NCI-H2029 (cell line): ENCODE results near the gene PNPLA7.
A peak's percentile ranks its signal among the peaks of the same experiment; 100 is the strongest.
"Not testable (repeated sequence)": the region's sequence is repeated elsewhere in the genome, so short reads cannot be mapped to it uniquely, and the experiment has no call there.

Source experiments
- DNase-seq: peaks from one replicate; lab custom pipeline; 2025; lab: John Stamatoyannopoulos, UW

PNPLA7 gene

DNA sequence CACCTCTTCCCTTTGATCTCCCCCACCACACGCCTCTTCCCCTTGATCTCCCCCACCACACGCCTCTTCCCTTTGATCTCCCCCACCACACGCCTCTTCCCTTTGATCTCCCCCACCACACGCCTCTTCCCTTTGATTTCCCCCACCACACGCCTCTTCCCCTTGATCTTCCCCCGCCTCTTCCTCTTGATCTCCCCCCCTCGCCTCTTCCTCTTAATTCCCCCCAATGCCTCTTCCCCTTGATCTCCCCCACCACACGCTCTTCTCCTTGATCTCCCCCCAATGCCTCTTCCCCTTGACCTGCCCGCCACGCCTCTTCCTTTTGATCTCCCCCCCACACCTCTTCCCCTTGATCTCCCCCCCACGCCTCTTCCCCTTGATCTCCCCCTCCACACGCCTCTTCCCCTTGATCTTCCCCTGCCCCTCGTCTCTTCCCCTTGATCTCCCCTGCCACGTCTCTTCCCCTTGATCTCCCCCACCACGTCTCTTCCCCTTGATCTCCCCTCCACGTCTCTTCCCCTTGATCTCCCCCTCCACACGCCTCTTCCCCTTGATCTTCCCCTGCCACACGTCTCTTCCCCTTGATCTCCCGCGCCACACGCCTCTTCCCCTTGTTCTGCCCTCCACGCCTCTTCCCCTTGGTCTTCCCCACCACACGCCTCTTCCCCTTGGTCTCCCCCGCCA, 99.5 kb downstream of the PNPLA7 start:
- not testable (repeated sequence) for DNase-seq

DNA sequence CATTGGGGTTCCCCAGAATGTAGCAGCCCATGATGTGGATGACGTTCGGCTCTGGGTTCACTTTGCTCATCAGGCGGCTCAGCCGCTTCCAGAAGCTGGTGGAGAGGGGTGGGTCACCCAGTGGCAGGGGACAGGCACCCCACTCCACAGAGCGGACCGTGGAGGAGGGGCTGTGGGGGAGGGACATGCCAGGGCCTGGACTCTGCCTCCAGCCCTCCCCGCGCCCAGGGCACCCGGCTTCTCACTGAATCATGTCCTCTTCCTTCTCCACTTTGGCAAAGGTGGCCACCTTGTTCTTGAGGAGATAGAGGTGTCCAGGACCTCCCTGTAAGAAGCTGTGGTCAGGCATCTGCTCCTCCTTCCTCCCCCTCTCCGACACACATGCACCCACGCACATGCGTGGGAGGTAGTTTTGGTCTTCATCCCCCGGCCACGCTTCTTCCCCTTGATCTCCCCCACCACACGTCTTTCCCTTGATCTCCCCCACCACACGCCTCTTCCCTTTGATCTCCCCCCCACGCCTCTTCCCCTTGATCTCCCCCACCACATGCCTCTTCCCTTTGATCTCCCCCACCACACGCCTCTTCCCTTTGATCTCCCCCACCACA, 100.2 kb downstream of the PNPLA7 start:
- DNase-seq: no peak

DNA sequence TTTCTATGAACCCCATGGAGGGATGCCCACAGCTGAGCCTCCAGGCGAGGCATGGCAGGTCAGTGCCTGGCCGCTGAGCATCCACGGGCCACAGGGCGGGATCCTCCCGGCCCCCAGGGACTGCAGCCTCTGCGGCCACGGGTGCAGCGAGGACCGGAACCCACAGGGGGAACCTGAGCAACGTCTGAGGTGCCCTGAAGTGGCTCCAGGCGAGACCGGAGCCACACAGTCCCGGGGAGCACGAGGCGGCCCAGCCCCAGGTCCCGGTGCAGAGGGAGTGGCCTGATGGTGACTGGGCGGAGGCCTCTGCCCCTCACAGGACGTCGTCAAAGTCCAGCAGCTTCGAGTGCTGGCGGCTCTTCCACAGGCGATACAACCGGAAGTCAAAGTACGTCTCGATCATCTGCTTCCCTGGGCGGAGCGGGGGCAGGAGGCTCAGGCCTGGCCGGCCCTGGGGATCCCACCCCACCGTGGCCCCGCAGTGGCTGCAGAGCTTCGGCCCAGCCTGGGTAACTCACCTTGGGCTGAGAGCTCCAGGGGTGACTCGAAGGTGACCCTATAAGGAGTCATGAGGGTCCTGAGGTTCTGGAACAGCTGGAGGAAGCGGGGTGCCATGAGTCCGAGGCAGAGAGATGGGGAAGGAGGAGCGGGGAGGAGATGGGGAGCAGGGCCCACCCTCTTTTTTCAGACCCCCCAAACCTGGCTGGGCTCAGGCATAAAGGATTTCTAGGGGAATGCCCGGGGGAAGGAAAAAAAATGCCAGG, 100.9 kb downstream of the PNPLA7 start:
- DNase-seq: no peak

DNA sequence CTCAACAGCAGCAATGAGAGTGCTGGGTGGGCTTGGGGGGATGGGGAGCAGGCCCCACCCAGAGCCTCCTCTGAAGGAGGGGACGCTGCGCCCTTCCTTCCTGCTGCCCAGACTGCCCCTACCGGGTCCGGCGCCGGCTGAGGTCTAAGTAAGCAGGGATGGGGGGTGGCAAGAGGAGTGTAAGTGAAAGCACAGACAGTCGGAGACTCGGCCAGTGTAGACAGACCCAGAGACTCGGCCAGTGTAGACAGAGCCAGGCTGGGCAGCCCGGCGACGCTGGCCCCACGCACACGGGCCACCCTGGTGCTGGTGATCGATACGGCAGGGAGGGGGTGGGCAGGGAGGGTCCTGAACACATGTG, 101.6 kb downstream of the PNPLA7 start:
- DNase-seq: no peak

DNA sequence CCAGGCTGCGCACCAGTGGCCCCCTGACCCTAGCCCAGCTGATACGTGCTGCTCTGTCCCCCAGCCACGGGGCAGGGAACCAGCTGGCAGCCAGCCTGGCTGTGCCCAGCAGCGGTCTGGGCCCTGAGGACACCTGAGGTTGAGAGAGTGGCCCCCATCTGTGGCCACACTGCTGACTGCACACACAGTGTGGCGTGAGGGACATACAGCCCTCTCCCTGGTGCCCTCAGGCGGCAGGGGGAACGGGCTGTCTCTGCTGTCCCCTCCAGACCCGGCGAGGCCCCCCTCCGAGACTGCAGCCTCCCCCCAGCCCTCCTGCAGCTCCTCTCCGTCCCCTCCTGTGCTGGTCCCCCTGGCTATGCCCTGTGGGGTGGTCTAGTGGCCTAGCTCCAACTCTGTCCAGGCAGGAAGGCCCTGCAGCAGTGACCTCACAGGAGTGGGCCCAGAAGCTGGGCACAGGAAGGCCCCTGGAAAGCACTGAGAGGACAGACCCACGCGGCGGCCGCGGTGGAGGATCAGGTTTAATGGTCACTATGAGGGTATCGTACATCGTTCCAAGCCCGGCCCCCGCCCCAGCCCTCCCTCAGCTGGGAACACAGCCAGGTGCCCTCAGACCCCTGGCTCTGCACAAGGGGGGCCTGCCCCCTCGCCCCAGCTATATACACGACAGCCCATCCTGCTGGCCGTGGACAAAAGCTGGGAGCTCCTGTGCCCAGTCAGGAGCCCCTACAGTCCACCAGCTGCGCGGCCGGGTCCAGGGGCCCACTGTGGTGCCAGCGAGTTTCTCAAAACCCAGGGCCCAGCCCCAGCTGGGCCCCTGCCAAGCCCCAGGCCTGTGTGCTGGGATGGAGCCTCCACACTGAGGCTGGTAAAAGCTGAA, 102.2 kb downstream of the PNPLA7 start:
- no peak for DNase-seq

DNA sequence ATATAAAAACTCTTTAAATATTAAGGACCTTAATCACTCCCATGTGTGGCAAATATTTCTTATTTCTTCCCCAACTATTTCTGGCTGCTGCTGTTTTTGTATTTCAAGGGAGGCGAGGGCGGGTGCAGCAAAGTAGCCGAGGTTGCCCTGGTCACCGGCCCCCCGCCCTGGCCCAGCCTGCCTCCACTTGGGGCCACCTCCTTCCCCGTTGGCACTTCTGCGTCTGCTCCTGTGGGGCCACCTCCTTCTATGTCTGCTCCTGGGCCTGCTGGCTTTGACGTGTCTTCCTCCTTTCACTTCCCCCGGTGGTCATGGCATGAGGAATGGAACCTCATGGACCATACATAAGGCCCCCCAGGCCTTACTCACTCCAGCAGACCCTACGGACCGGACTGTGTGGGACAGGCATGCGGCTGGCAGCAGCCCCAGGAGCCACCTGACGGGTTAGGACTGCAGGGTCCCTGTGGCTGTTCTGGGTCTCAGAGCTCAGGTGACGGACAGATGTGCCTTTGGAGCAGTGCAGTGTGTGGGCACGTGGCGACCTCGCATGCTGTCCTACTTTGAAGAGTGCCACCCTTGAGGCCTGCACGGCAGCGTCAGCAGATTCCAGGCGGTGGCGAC, 103.2 kb downstream of the PNPLA7 start:
- DNase-seq: no peak

DNA sequence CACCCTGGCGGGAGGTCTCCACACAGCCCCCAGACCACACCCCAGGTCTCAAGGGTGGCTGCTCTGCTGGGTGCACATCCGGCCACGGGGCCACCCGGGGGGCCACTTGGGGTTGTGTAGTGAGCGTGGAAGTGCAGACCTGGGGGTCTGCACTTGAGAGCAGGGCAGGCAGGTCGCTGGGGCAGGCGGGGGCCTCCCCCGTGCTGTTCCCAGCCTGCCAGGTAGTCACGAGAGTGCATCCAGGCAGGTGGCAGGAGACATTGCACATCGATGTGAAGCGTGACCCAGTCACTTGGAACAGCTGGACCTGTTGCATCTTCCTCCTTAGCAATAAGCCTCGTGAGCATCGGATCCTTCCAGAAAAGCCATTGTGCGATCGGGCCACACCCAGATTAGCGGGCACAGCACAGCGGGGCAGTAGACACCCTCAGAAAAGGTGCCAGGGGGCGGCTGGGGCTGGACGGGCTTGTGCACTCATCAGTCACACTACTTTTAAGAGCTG, 104.2 kb downstream of the PNPLA7 start:
- no peak for DNase-seq

DNA sequence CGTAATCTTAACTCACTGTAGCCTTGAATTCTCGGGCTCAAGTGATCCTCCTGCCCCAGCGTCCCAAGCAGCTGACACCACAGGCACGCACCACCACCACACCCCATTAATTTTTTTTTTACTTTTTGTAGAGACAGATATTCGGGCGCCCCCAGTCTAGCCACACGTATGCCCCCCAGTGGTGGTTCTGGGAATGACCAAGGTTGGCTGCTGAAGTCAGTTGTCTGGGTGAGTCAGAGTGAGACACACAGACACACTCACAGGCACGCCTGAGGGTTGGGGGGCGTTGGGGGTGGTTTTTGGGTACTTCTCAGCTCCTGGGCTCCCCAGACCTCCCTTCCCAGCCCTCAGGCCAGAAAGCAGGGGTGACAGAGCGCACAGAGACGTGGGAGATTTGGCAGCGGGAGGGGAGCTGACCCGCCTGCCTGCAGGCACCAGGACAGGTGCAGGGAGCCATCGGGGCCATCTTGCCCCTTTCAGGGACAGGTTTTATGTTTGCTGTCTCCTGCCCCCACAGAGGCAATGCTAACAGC, 104.9 kb downstream of the PNPLA7 start:
- peak; percentile 39 for DNase-seq

DNA sequence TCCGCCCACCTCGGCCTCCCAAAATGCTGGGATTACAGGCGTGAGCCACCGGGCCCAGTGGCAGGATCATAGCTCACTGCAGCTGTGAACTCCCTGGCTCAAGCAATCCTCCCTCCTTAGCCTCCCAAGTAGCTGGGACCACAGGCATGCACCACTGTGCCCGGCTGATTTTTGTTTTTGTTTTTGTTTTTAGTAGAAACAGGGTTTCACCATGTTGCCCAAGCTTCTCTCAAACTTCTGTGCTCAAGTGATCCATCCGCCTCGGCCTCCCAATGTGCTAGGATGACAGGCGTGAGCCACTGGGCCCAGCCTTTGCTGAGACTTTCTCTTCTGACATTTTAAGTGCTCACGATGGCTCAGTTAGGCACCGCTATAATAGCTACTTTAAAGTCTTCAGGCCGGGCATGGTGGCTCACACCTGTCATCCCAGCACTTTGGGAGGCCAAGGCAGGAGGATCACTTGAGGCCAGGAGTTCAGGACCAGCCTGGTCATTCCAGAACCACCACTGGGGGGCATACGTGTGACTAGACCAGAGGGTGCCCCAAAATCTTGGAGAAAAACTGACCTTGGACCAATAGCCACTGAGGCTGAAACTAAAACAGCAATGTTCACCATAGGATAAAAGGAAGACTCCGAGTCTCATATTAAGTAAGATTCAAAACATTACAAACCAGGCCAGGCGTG, 106.0 kb downstream of the PNPLA7 start:
- DNase-seq: no peak

DNA sequence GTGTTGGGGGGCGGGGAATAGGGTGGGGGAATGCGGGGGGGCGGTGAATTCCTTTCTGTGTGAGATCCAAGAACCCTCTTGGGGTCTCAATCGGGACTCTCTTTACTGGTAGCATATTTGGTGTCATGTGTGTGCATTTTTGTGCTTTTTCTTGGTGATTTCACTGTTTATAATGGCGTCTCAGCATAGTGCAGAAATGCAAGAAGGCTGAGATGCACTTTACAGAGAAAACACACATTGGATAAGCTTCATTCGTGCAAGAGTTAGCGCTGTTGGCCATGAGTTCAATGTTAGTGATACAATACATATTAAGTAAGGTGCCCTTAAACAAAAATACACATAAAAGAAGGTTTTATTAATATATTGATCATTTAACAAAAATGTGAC, 108.3 kb downstream of the PNPLA7 start:
- DNase-seq: no peak

DNA sequence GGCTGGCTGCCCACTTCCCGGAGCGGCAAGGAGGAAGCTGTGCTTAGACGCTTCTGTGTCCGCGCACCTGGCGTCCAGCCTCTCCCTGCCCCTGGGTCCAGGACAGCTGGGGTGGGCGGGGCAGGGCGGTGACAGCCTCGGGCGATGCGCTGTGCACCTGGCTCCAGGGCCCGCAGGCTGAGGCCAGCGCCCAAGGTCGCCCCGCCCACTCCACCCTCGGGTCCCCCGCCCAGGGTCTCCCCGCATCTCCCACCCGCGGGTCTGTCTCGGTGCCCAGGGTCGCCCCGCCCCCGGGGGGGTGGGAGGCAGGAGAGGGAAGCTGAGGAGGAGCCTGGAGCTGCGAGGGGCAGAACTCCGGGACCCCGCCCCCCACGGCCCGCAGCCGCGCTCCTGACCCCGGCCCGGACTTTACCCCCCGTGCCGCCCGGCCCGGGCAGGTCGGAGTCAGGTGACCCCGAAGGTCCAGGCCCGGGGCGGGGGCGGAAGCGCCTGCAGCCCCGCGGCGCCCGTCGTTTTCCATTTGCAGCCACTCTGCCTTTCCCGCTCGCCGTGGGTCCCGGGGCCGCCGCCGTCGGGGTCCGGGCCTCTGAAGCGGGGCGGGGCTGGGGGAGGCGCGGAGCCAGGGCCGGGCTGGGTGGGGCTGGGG, 108.8 kb downstream of the PNPLA7 start, which contains the start of gene ENTPD8:
TSS of gene ENTPD8 (minus strand) at position 69 of the 646 bp plus-strand sequence. CDS start 3,072 bp downstream, outside the sequence.
- DNase-seq: peak; percentile 85

DNA sequence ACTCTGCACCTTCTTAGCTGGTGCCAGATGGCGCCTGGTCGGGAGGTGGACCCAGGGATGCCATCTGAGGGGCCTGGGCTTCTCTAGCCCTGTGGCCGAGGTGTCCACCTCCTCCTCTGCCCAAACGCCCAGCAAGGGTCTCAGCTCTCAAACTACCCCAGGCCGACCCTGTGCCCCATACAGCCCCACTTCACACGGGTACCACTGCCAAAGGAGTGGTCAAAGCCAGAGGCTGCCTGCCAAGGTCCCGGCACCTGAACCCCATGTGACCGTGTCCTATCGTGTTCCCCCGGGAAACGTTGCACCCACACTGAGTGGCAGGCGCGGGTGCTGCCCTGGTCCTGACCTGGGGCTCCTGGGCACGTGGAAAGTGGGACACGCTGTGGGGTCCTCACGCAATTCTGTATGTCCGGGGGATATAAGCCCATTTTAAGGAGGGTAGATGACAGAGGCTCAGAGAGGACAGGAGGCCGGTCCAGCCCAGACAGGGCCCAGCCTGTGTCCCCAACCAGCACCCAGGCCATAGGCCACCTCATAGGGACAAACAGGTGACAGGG, 111.0 kb downstream of the PNPLA7 start:
- no peak for DNase-seq

DNA sequence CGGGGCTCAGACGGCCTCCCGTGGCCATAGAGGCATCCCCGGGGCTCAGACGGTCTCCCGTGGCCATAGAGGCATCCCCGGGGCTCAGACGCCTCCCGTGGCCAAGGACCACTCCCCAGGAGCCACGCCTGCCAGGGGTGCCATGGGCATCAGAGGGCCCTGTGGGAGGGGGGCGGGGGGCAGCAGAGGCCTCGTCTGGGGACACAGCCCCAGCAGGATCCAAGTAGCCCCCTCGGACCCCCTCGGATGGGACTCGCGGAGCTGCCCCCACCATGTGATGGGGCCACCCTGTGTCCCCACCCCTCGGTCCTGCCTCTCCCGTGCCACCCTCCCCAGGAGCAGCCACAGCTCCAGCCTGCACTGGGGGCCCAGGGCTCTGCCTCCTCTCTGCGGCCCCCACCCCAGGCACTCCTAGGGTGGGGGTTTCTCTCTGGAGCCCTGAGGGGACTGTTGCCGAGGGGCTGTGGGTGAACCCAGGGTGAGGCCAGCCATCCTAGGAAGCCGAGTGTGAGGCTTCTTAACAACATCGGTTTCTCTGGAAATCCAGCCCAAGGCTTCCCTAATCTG, 111.5 kb downstream of the PNPLA7 start:
- DNase-seq: no peak

DNA sequence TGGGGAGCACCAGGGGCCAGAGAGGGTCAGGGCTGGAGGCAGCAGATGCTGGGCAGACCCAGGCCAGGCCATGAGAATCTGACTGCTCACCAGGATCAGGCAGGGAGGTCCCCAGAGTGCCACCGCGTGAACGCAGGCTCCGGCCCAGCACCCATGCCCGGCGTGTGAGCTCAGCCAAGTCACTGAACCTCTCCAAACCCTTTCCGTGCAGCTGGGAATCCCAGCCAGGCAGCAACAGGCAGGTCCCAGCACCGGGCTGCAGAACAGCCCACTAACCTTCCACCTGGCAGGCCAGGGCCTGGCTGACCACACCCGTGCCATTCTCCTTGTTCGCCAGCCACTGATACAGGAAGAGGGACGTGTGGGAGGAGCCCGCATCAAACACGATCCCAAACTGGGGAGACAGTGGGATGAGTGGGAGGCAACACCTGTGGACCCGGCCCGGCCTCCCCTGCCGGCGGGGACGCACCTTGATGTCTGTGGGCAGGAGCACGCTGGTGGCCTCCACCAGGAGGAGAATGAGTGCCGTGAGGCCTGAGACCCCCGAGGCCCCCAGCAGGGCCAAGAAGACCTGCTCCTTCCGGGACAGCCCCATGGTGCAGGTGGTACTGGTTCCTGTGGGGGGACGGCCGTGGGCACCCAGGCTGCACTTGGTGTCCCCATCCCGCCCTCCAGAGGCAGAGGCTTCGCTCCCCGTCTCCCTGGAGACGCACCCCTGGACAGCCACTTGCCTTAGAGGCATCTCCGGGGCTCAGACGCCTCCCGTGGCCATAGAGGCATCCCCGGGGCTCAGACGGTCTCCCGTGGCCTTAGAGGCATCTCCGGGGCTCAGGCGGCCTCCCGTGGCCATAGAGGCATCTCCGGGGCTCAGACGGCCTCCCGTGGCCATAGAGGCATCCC, 112.3 kb downstream of the PNPLA7 start:
- DNase-seq: no peak

DNA sequence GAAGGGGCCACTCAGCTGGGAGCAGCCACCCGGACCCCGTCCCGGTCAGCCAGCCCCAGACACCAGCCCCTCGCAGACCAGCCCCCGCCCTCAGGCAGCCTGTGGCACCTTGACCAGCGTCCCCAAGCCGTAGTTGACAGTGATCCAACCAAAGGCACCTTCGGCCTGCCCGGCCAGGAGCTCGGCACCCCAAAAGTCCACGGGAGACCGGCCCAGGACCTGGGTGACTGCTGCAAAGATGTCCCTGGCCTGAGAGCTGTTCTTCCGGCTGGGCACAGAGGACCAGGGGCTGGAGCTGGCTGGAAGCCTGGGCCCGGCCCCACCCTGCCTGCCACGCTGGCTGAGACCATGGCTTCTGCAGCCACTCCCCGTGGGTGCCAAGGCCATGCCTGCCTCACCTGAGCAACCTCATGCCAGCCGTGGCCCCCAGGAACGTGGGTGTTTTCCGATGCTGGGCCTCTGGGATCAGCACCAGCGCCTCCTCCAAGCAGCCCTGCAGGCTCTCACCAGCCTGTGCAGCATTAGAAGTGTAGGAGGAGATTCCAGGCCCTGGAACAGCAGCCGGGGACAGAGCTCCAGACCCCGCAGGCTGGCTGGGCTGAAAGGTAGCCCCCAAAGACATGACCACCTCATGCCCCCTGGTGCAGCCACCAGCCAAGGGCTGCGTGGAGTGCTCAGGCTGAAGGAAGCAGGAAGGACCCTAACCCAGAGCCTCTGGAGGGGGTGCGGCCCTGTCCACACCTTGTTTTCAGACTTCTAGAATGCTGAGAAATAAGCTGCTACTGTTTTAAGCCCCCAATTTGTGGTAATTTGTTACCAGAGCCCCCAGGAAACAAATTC, 113.2 kb downstream of the PNPLA7 start:
- DNase-seq: no peak

DNA sequence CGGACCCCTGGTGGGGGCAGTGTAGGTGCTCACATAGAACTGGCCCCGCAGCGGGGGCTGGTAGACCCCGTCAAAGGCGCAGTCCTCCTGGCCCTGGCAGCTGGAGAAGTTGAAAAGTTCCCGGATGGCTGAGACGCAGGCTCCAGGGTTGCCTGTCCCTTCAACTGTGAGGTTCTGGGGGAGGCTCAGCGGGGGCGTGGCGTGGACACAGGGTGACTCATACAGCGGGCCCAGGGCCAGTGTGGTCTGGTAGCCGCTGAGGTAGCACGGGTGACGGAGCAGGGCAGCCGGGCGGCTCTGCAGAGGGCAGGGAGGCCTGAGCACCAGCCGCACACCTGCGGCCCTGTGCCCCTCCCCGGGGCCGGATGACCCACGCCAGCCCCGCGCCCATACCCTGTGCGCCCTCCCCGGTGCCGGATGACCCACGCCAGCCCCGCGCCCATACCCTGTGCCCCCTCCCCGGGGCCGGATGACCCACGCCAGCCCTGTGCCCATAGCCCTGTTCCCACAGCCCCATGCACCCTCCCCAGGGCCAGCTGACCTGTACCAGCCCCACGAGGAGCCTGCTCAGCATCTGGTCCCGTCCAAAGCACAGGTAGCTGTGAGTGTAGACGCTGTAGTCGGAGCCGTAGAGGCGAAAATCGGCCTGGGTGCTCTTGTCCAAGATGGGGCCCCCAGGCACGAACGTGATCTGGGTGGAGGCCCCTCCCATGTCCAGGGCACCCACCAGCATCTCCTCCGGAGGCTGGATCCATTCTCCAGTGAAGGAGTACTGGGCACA, 114.0 kb downstream of the PNPLA7 start:
- no peak for DNase-seq
